NCI-H345 treated with DMSO at 0.1 percent for 48 hours (cell line): ENCODE measurements around the gene PLCB1.
"Not testable (repeated sequence)": the region's sequence is repeated elsewhere in the genome, so short reads cannot be mapped to it uniquely, and the experiment has no call there.

Source experiments
- DNase-seq: peaks from one replicate; lab custom pipeline; 2025; ENCODE audit not compliant: unreplicated experiment; lab: John Stamatoyannopoulos, UW

The PLCB1 gene

GRCh38 chr20:8639112-8639778 lies 507.2 kb downstream of the PLCB1 start:
- no peak for DNase-seq

GRCh38 chr20:8640461-8640860 lies 508.4 kb downstream of the PLCB1 start:
- DNase-seq, result no peak

GRCh38 chr20:8642247-8642646 lies 510.2 kb downstream of the PLCB1 start:
- no peak for DNase-seq

- DNase-seq, result not testable (repeated sequence)
Measured at GRCh38 chr20:8644468-8644867, 512.4 kb downstream of the PLCB1 start.

GRCh38 chr20:8645326-8645725 lies 513.3 kb downstream of the PLCB1 start:
- DNase-seq, result no peak

GRCh38 chr20:8646033-8646441 lies 514.0 kb downstream of the PLCB1 start:
- no peak for DNase-seq

- DNase-seq, result no peak
Measured at GRCh38 chr20:8646716-8647115, 514.6 kb downstream of the PLCB1 start.

GRCh38 chr20:8647961-8648441 lies 515.9 kb downstream of the PLCB1 start:
- DNase-seq, result no peak

GRCh38 chr20:8648466-8648865 lies 516.4 kb downstream of the PLCB1 start:
- no peak for DNase-seq

- no peak for DNase-seq
Measured at GRCh38 chr20:8652396-8652795, 520.3 kb downstream of the PLCB1 start.

- DNase-seq, result no peak
Measured at GRCh38 chr20:8654486-8654885, 522.4 kb downstream of the PLCB1 start.

- DNase-seq, result no peak
Measured at GRCh38 chr20:8656335-8656734, 524.3 kb downstream of the PLCB1 start.

GRCh38 chr20:8657664-8658063 lies 525.6 kb downstream of the PLCB1 start:
- no peak for DNase-seq

GRCh38 chr20:8658103-8658502 lies 526.0 kb downstream of the PLCB1 start:
- DNase-seq, result no peak

- no peak for DNase-seq
Measured at GRCh38 chr20:8661229-8661952, 529.3 kb downstream of the PLCB1 start.

- no peak for DNase-seq
Measured at GRCh38 chr20:8662433-8662954, 530.4 kb downstream of the PLCB1 start.

- DNase-seq, result no peak
Measured at GRCh38 chr20:8663424-8663823, 531.4 kb downstream of the PLCB1 start.

GRCh38 chr20:8664778-8665177 lies 532.7 kb downstream of the PLCB1 start:
- DNase-seq, result no peak

- no peak for DNase-seq
Measured at GRCh38 chr20:8667306-8667705, 535.2 kb downstream of the PLCB1 start.

GRCh38 chr20:8670207-8670892 lies 538.3 kb downstream of the PLCB1 start:
- DNase-seq, result no peak

GRCh38 chr20:8670893-8671215 lies 538.8 kb downstream of the PLCB1 start:
- DNase-seq, result no peak
